Fibroblast of skin of left biceps (primary cell): Measurements from ENCODE around the gene ZC3HAV1L.
"Not testable (repeated sequence)": the region's sequence is repeated elsewhere in the genome, so short reads cannot be mapped to it uniquely, and the experiment has no call there.

Experiments
- DNase-seq, 2 experiments: peaks; one replicate each; pipeline ENCODE4 v3.0.0-alpha.2; 2013; ENCODE audit warnings: low read depth in 2 of 2

ZC3HAV1L gene

GRCh38 chr7:139054101-139054500, 18.3 kb upstream of the ZC3HAV1L start:
- no peak for DNase-seq

GRCh38 chr7:139051655-139052054, 15.8 kb upstream of the ZC3HAV1L start:
- DNase-seq = no peak

- peak; percentile 26 to 33 for DNase-seq
Measured at GRCh38 chr7:139049936-139050335, 14.1 kb upstream of the ZC3HAV1L start.

- DNase-seq = no peak
Measured at GRCh38 chr7:139049111-139049510, 13.3 kb upstream of the ZC3HAV1L start.

GRCh38 chr7:139047970-139048369, 12.1 kb upstream of the ZC3HAV1L start:
- no peak for DNase-seq

- DNase-seq = no peak
Measured at GRCh38 chr7:139046143-139046542, 10.3 kb upstream of the ZC3HAV1L start.

GRCh38 chr7:139044813-139045794, 9.3 kb upstream of the ZC3HAV1L start:
- DNase-seq = no peak

GRCh38 chr7:139043823-139044812, 8.3 kb upstream of the ZC3HAV1L start:
- DNase-seq = no peak

- DNase-seq = no peak
Measured at GRCh38 chr7:139041378-139042085, 5.7 kb upstream of the ZC3HAV1L start.

- DNase-seq = no peak
Measured at GRCh38 chr7:139038691-139039090, 2.8 kb upstream of the ZC3HAV1L start.

- DNase-seq = no peak
Measured at GRCh38 chr7:139036901-139037300, 1.1 kb upstream of the ZC3HAV1L start.

- DNase-seq = no peak
Measured at GRCh38 chr7:139034855-139035585, 822 bp downstream of the ZC3HAV1L start.

- no peak for DNase-seq
Measured at GRCh38 chr7:139034336-139034735, 1.5 kb downstream of the ZC3HAV1L start.

GRCh38 chr7:139033346-139034114, 2.3 kb downstream of the ZC3HAV1L start:
- DNase-seq = no peak

GRCh38 chr7:139032473-139032872, 3.4 kb downstream of the ZC3HAV1L start:
- no peak for DNase-seq

GRCh38 chr7:139029353-139029752, 6.5 kb downstream of the ZC3HAV1L start:
- DNase-seq = no peak

- no peak for DNase-seq
Measured at GRCh38 chr7:139026551-139026950, 9.3 kb downstream of the ZC3HAV1L start.

- not testable (repeated sequence) for DNase-seq
Measured at GRCh38 chr7:139025861-139026260, 10.0 kb downstream of the ZC3HAV1L start.

GRCh38 chr7:139023076-139023475, 12.8 kb downstream of the ZC3HAV1L start:
- no peak for DNase-seq

GRCh38 chr7:139022286-139022685, 13.6 kb downstream of the ZC3HAV1L start:
- no peak for DNase-seq
